GM13976 (cell line): ENCODE data around the gene ICAM2.

Experiments
- DNase-seq: peaks from one replicate; pipeline ENCODE4 v3.0.0; 2012; ENCODE audit warnings: low spot score
- CTCF ChIP-seq: IDR thresholded peaks from 2 replicates; pipeline ENCODE4 v1.5.1; 2012; ENCODE audit warnings: borderline replicate concordance, mild to moderate bottlenecking; ENCODE audit not compliant: insufficient read depth; ENCODE audit errors: extremely low read depth, missing control alignments, control extremely low read depth
- in situ Hi-C: fragments of 300-500 bp; cut with MboI; formaldehyde crosslinking; loops from one replicate; pipeline ENCODE4 v1.12.0; 2022; ENCODE audit warnings: low sequenced_read_pairs, mixed read lengths, inconsistent platforms; ENCODE audit not compliant: unreplicated experiment

ICAM2 gene

GRCh38 chr17:64064331-64064730 lies 43.9 kb upstream of the ICAM2 start:
- in situ Hi-C loops = no loop called here
- DNase-seq = no peak
- no peak for TF ChIP-seq CTCF

DNA sequence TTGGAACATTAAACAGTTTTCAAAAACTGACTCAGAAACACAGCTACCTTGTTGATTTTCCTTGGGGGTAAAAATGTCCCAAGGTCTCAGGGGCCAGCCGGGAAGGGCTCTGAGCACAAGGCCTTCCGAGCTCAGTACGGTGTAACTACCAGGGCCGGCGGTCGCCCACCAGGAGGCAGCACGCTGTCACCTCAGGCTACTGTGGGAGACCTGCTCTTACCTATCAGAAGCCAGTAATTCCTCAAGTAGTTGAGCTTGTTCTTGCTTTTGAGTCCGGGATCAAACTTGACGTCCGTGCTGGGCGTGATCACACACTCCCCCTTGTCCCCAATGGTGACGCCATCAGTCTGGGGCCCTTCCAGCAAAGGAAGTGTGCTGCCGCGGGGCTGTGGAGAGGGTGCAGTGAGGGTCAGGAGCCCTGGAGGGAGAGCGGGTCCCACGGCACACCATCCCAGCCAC lies 43.4 kb upstream of the ICAM2 start:
- DNase-seq = peak; percentile 62
- in situ Hi-C loops = no loop called here
- peak; percentile 22 for TF ChIP-seq CTCF

- no peak for DNase-seq
- no peak for TF ChIP-seq CTCF
- in situ Hi-C loops = no loop called here
Measured at GRCh38 chr17:64063088-64063487, 42.7 kb upstream of the ICAM2 start.

DNA sequence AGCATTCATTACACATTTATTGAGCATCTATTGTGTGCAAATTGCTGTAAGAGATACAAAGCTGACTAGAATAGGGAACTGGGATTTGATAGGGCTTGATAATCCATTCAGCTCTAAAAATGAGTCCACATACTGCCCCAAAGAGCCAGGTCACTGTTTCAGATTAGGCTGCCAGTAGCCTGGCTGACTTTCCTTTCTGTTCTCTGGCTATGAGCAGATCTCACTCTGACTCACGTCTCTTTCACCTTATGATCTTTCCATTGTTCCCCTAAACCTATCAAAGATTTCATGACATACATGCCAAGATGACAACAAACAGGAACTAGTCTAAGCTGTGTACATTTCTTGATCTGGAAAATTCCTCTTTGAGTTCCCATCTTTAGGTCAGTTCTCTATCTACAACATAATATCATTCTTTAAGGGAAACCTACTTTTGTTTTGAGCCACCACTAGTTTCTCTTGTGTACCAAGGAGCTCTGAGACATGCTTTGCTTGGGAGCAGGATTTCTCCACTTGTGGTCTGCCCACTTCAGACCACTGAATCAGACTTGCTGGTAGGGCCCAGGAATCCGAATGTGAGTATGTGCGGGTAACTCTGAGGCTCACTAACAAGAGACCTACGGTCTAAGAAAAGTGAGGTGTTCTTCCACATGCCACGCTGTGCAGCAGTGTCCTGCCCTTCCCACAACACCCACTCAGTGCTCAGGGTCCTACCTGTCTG lies 40.9 kb upstream of the ICAM2 start:
- TF ChIP-seq CTCF = no peak
- in situ Hi-C loops = no loop called here
- DNase-seq = peak; percentile 69

DNA sequence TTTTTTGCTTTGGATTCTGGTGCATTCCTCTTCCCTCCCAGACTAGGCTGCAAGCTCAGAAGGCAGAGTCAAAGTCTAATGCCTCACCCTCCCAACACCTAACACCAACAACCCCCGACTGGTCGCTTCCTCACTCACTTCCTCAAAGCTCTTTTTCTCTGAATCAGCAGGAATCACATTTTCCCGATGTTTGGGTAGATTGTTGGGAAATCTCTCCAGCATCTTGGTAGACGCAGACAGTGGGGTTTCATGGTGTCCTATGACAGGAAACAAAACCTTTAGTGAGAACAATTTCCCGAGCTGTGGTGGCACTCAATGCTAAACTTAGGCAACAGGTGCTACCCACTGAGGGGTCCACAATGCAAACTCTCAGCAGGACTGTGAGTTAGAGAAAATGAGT lies 39.9 kb upstream of the ICAM2 start:
- in situ Hi-C loops = no loop called here
- DNase-seq = no peak
- TF ChIP-seq CTCF = no peak

- no peak for TF ChIP-seq CTCF
- no peak for DNase-seq
- in situ Hi-C loops = no loop called here
Measured at GRCh38 chr17:64059756-64060155, 39.3 kb upstream of the ICAM2 start.
